ENCODE data around the gene OGDH. TPM values are rescaled to one million over a fixed set of nuclear protein-coding genes. Genes with fewer than 3 reads are reported as not detected.

OGDH gene
- total and polyA plus RNA-seq, 2 experiments from 2014 or later, result 13.5 to 76.9 TPM

DNA sequence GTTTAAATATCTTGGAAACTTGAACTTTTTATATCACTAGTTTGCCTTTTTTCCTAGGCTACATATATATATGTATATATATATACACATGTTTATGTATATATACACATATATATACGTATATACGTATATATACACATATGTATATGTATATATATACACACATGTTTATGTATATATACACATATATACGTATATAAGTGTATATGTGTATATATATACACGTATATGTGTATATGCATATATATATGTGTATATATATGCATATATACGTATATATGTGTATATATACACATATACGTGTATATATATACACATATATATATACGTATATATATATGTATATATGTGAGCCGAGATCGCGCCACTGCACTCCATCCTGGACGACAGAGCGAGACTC, 10.1 kb downstream of the OGDH start:
- H3K9me3 Mint-ChIP-seq, result no peaks in the 10 kb centered on the region
- DNase-seq (ENCODE audit: low spot score), result no peak
- H3K4me1 ChIP-seq (ENCODE audit: insufficient read depth), result peaks cover 13% of the 10 kb centered on the region
- H3K27ac Mint-ChIP-seq, result no peak overlapping the region
- H3K27me3 Mint-ChIP-seq (ENCODE audit: insufficient read depth, low read depth, poor library complexity), result peaks cover 9% of the 10 kb centered on the region
- no peak overlapping the region for H3K4me2 ChIP-seq
- H3K4me3 Mint-ChIP-seq, result no peak overlapping the region
- peaks cover 99% of the 10 kb centered on the region for H3K79me2 ChIP-seq (replicated peaks; ENCODE audit: insufficient read depth)
- ATAC-seq, result no peak
- peaks cover 19% of the 10 kb centered on the region for H4K20me1 ChIP-seq (replicated peaks; ENCODE audit: insufficient read depth)
- no peak overlapping the region for H2AFZ ChIP-seq
- no peaks in the 10 kb centered on the region for H3K9me2 ChIP-seq (ENCODE audit: insufficient read depth)
- TF ChIP-seq STAT1 (IDR thresholded peaks at IDR 0.05; ENCODE audit: unreplicated experiment), result no peak
- TF ChIP-seq ZNF114 (CRISPR knock-in tag; IDR thresholded peaks at IDR 0.05), result no peak
- no peak for TF ChIP-seq CREB1 (CRISPR knock-in tag; IDR thresholded peaks at IDR 0.05; ENCODE audit: low read depth)
- TF ChIP-seq REST (IDR thresholded peaks at IDR 0.05; ENCODE audit: unreplicated experiment), result no peak
- TF ChIP-seq ETS1 (IDR thresholded peaks at IDR 0.05), result no peak
- TF ChIP-seq ZNF462 (CRISPR knock-in tag; IDR thresholded peaks at IDR 0.05), result no peak
- no peak for TF ChIP-seq ZNF331 (CRISPR knock-in tag; IDR thresholded peaks at IDR 0.05; ENCODE audit: low read depth)
- TF ChIP-seq, protein P1, sequence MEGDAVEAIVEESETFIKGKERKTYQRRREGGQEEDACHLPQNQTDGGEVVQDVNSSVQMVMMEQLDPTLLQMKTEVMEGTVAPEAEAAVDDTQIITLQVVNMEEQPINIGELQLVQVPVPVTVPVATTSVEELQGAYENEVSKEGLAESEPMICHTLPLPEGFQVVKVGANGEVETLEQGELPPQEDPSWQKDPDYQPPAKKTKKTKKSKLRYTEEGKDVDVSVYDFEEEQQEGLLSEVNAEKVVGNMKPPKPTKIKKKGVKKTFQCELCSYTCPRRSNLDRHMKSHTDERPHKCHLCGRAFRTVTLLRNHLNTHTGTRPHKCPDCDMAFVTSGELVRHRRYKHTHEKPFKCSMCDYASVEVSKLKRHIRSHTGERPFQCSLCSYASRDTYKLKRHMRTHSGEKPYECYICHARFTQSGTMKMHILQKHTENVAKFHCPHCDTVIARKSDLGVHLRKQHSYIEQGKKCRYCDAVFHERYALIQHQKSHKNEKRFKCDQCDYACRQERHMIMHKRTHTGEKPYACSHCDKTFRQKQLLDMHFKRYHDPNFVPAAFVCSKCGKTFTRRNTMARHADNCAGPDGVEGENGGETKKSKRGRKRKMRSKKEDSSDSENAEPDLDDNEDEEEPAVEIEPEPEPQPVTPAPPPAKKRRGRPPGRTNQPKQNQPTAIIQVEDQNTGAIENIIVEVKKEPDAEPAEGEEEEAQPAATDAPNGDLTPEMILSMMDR (conservative IDR thresholded peaks at IDR 0.05; ENCODE audit: low read depth in 2 of 2), result no peak
- no peak for TF ChIP-seq NANOG (IDR thresholded peaks at IDR 0.05; ENCODE audit: borderline replicate concordance)
- no peak for TF ChIP-seq POLR2AphosphoS5 (IDR thresholded peaks at IDR 0.05; ENCODE audit: low read depth)
- no peak for TF ChIP-seq JUNB (IDR thresholded peaks at IDR 0.05; ENCODE audit: unreplicated experiment)
- no peak for TF ChIP-seq EZH2 (IDR thresholded peaks at IDR 0.05; ENCODE audit: low read depth, unreplicated experiment)
- no peak for TF ChIP-seq EZH2phosphoT487 (IDR thresholded peaks at IDR 0.05; ENCODE audit: unreplicated experiment)
- peaks cover 21% of the 10 kb centered on the region for H3K4me1 Mint-ChIP-seq
- H3K36me3 Mint-ChIP-seq (ENCODE audit: low read depth), result no peaks in the 10 kb centered on the region
- no peaks in the 10 kb centered on the region for H3K27me3 ChIP-seq (ENCODE audit: insufficient read depth)
- H3K36me3 ChIP-seq (ENCODE audit: insufficient read depth), result no peaks in the 10 kb centered on the region
- H3F3A ChIP-seq (replicated peaks; ENCODE audit: low read depth), result no peaks in the 10 kb centered on the region
- H3K27ac ChIP-seq (ENCODE audit: low read depth), result no peak overlapping the region
- no peak overlapping the region for H3K4me3 ChIP-seq

Measured in GM23338 (cell line).